Limb (tissue), 2 donors: ENCODE results near the gene FBXL19.

ENCODE experiments used
- DNase-seq, 2 donors: peaks; one replicate each; pipeline ENCODE4 v3.0.0-alpha.2; 2016; ENCODE audit errors: extremely low spot score in 2 of 2

The FBXL19 gene

GRCh38 chr16:30964574-30965226, 41.3 kb downstream of the FBXL19 start:
- no peak for DNase-seq

- DNase-seq = no peak
Measured at GRCh38 chr16:30965436-30965835, 42.1 kb downstream of the FBXL19 start.

GRCh38 chr16:30966033-30966619, 42.8 kb downstream of the FBXL19 start:
- DNase-seq = no peak

GRCh38 chr16:30967795-30968194, 44.4 kb downstream of the FBXL19 start:
- no peak for DNase-seq

GRCh38 chr16:30969246-30969842, 46.0 kb downstream of the FBXL19 start:
- DNase-seq = no peak

GRCh38 chr16:30971298-30971697, 47.9 kb downstream of the FBXL19 start:
- no peak for DNase-seq

GRCh38 chr16:30972872-30973271, 49.5 kb downstream of the FBXL19 start:
- DNase-seq = no peak

GRCh38 chr16:30974348-30974747, 51.0 kb downstream of the FBXL19 start:
- DNase-seq = no peak

- DNase-seq = no peak
Measured at GRCh38 chr16:30976486-30976885, 53.1 kb downstream of the FBXL19 start.

- DNase-seq = no peak
Measured at GRCh38 chr16:30977502-30977901, 54.1 kb downstream of the FBXL19 start.

- DNase-seq = no peak
Measured at GRCh38 chr16:30979170-30980022, 56.0 kb downstream of the FBXL19 start.

GRCh38 chr16:30980023-30980371, 56.6 kb downstream of the FBXL19 start:
- DNase-seq = no peak

GRCh38 chr16:30980434-30980833, 57.1 kb downstream of the FBXL19 start:
- no peak for DNase-seq

- DNase-seq = no peak
Measured at GRCh38 chr16:30980959-30981358, 57.6 kb downstream of the FBXL19 start.

- no peak for DNase-seq
Measured at GRCh38 chr16:30982548-30983288, 59.3 kb downstream of the FBXL19 start.

GRCh38 chr16:30983289-30983889, 60.0 kb downstream of the FBXL19 start:
- no peak for DNase-seq

GRCh38 chr16:30983898-30984610, 60.7 kb downstream of the FBXL19 start:
- DNase-seq = no peak

GRCh38 chr16:30984669-30985400, 61.5 kb downstream of the FBXL19 start, which contains the start of gene HSD3B7:
Gene HSD3B7, plus strand, starts transcription at chr16:30985207. Its CDS starts 452 bp downstream, at chr16:30985659.
- DNase-seq = peak; percentile 89 to 94

GRCh38 chr16:30985401-30986128, 62.2 kb downstream of the FBXL19 start:
- no peak for DNase-seq
